H9 (cell line): ENCODE results near the gene SIK2. TPM values are rescaled to one million over a fixed set of nuclear protein-coding genes. Genes with fewer than 3 reads are reported as not detected.

ENCODE experiments used
- DNase-seq: peaks from one replicate; pipeline ENCODE4 v3.0.0-alpha.2; 2017
- H2AFZ ChIP-seq: one replicate; pipeline ENCODE4 v1.6.1; 2013; ENCODE audit warnings: mild to moderate bottlenecking, low read length, control low read depth, moderate library complexity
- H2AK5ac ChIP-seq: 2 replicates; pipeline ENCODE4 v1.6.1; 2013; ENCODE audit warnings: low read length, control low read depth, mixed read lengths; ENCODE audit not compliant: insufficient read length
- H2BK120ac ChIP-seq: one replicate; pipeline ENCODE4 v1.6.1; 2013; ENCODE audit warnings: low read depth, mild to moderate bottlenecking, low read length, control low read depth, inconsistent platforms; ENCODE audit not compliant: poor library complexity, severe bottlenecking
- H2BK12ac ChIP-seq: 2 replicates; pipeline ENCODE4 v1.6.1; 2013; ENCODE audit warnings: low read length, control low read depth, mixed read lengths, low read depth; ENCODE audit not compliant: insufficient read length
- H2BK15ac ChIP-seq: 2 replicates; pipeline ENCODE4 v1.6.1; 2013; ENCODE audit warnings: low read depth, low read length, control low read depth
- H2BK20ac ChIP-seq: one replicate; pipeline ENCODE4 v1.6.1; 2013; ENCODE audit warnings: low read depth, mild to moderate bottlenecking, low read length, control low read depth, inconsistent platforms; ENCODE audit not compliant: poor library complexity, severe bottlenecking
- H2BK5ac ChIP-seq: 2 replicates; pipeline ENCODE4 v1.6.1; 2013; ENCODE audit warnings: low read length, control low read depth, mixed read lengths; ENCODE audit not compliant: insufficient read length
- H3K14ac ChIP-seq: 2 replicates; pipeline ENCODE4 v1.6.1; 2013; ENCODE audit warnings: low read length, control low read depth; ENCODE audit not compliant: insufficient read depth
- H3K18ac ChIP-seq: 2 replicates; pipeline ENCODE4 v1.6.1; 2013; ENCODE audit warnings: low read depth, mild to moderate bottlenecking, mixed read lengths, low read length, control low read depth; ENCODE audit not compliant: insufficient read length
- H3K23ac ChIP-seq: 2 replicates; pipeline ENCODE4 v1.6.1; 2013; ENCODE audit warnings: low read length, control low read depth, mixed read lengths, low read depth; ENCODE audit not compliant: insufficient read length
- H3K23me2 ChIP-seq: 2 replicates; pipeline ENCODE4 v1.6.1; 2013; ENCODE audit warnings: low read depth, mild to moderate bottlenecking, mixed read lengths, low read length, control low read depth; ENCODE audit not compliant: insufficient read length, poor library complexity, severe bottlenecking
- H3K27ac ChIP-seq: 2 replicates; pipeline ENCODE4 v1.5.1; 2013; ENCODE audit warnings: low read length, control low read depth, mixed read lengths, low read depth; ENCODE audit not compliant: insufficient read length
- H3K27me3 ChIP-seq: 2 replicates; pipeline ENCODE4 v1.6.1; 2013; ENCODE audit warnings: low read length, control low read depth, inconsistent platforms; ENCODE audit not compliant: insufficient read depth
- H3K4ac ChIP-seq: 2 replicates; pipeline ENCODE4 v1.6.1; 2013; ENCODE audit warnings: low read depth, mild to moderate bottlenecking, control low read depth, inconsistent platforms, low read length, moderate library complexity
- H3K4me1 ChIP-seq: 2 replicates; pipeline ENCODE4 v1.6.1; 2013; ENCODE audit warnings: low read length, control low read depth, inconsistent platforms; ENCODE audit not compliant: insufficient read depth
- H3K4me2 ChIP-seq: 2 replicates; pipeline ENCODE4 v1.6.1; 2013; ENCODE audit warnings: low read length, control low read depth, mixed read lengths; ENCODE audit not compliant: insufficient read length, insufficient read depth
- H3K56ac ChIP-seq: 2 replicates; pipeline ENCODE4 v1.6.1; 2013; ENCODE audit warnings: low read depth, mild to moderate bottlenecking, mixed read lengths, low read length, control low read depth; ENCODE audit not compliant: insufficient read length
- H3K79me1 ChIP-seq: 2 replicates; pipeline ENCODE4 v1.6.1; 2013; ENCODE audit warnings: low read depth, mild to moderate bottlenecking, moderate library complexity, low read length, control low read depth, inconsistent platforms; ENCODE audit not compliant: insufficient read depth, poor library complexity, severe bottlenecking
- H3K79me2 ChIP-seq: 2 replicates; pipeline ENCODE4 v1.6.1; 2013; ENCODE audit warnings: low read length, control low read depth, inconsistent platforms; ENCODE audit not compliant: insufficient read depth
- H3K9ac ChIP-seq: 2 replicates; pipeline ENCODE4 v1.6.1; 2013; ENCODE audit warnings: low read length, control low read depth, mixed read lengths; ENCODE audit not compliant: insufficient read length; ENCODE audit errors: extremely low read depth
- H3K9me3 ChIP-seq: one replicate; pipeline ENCODE4 v1.6.1; 2013; ENCODE audit warnings: low read depth, low read length, inconsistent platforms; ENCODE audit not compliant: control insufficient read depth
- H3T11ph ChIP-seq: one replicate; pipeline ENCODE4 v1.6.1; 2013; ENCODE audit warnings: mild to moderate bottlenecking, low read length, control low read depth, inconsistent platforms
- H4K20me1 ChIP-seq: one replicate; pipeline ENCODE4 v1.6.1; 2013; ENCODE audit not compliant: control insufficient read depth, insufficient read length, insufficient read depth
- H4K5ac ChIP-seq: 2 replicates; pipeline ENCODE4 v1.6.1; 2013; ENCODE audit warnings: low read depth, mild to moderate bottlenecking, mixed read lengths, low read length, control low read depth; ENCODE audit not compliant: insufficient read length
- H4K8ac ChIP-seq: replicated peaks from 2 replicates; pipeline ENCODE4 v1.6.1; 2013; ENCODE audit warnings: low read length, control low read depth, mixed read lengths, low read depth; ENCODE audit not compliant: insufficient read length
- H4K91ac ChIP-seq: 2 replicates; pipeline ENCODE4 v1.6.1; 2013; ENCODE audit warnings: low read depth, mild to moderate bottlenecking, moderate library complexity, mixed read lengths, low read length, control low read depth; ENCODE audit not compliant: insufficient read length
- H3K27ac Mint-ChIP-seq, 3 experiments: 2 replicates in 2 of 3; 3 replicates in 1 of 3; pipeline ENCODE4 v1.8.0; 2020 to 2021; ENCODE audit warnings: mixed read lengths in 3 of 3, mild to moderate bottlenecking in 1 of 3, moderate library complexity in 1 of 3
- H3K27me3 Mint-ChIP-seq: 2 replicates; pipeline ENCODE4 v1.8.0; 2021; ENCODE audit warnings: low read depth, mild to moderate bottlenecking, moderate library complexity, mixed read lengths
- H3K36me3 Mint-ChIP-seq, 3 experiments: 2 replicates in 2 of 3; 3 replicates in 1 of 3; pipeline ENCODE4 v1.8.0; 2020 to 2021; ENCODE audit warnings: low read depth in 3 of 3, mixed read lengths in 3 of 3; ENCODE audit not compliant: insufficient read depth in 1 of 3
- H3K4me1 Mint-ChIP-seq, 2 experiments: 2 replicates each; pipeline ENCODE4 v1.8.0; 2020; ENCODE audit warnings: mixed read lengths in 2 of 2
- H3K4me3 Mint-ChIP-seq, 2 experiments: 2 replicates in 1 of 2; 3 replicates in 1 of 2; pipeline ENCODE4 v1.8.0; 2020 to 2021; ENCODE audit warnings: mild to moderate bottlenecking in 2 of 2, mixed read lengths in 2 of 2, moderate library complexity in 1 of 2
- H3K9me3 Mint-ChIP-seq, 2 experiments: 2 replicates in 1 of 2; 3 replicates in 1 of 2; pipeline ENCODE4 v1.8.0; 2020; ENCODE audit warnings: mild to moderate bottlenecking in 2 of 2, mixed read lengths in 2 of 2, moderate library complexity in 1 of 2
- CTCF ChIP-seq: fragments of 200-600 bp; sonication (generic); conservative IDR thresholded peaks from 3 replicates; pipeline ENCODE4 v1.8.0; 2021; ENCODE audit warnings: antibody characterized with exemption, mild to moderate bottlenecking
- WGBS: extraction: QIAGEN DNeasy Blood & Tissue Kit; methylation state at CpG from one replicate; pipeline ENCODE4 v1.1.7; 2013; ENCODE audit warnings: missing lambda C conversion rate, low lambda C conversion rate, mixed read lengths; ENCODE audit not compliant: insufficient read length; ENCODE audit errors: extremely low coverage; 5-methylcytosine and 5-hydroxymethylcytosine counted together
- total RNA-seq: library from RNA; stranded (reverse); gene quantifications from 2 replicates; pipeline ENCODE4 v1.2.1, GENCODE V29; 2021

Gene SIK2
- total RNA-seq, 1 experiment from 2014 or later: 7.5 TPM

GRCh38 chr11:111764621-111765020 is 162.4 kb downstream of the SIK2 start:
- peaks cover 6% of the 10 kb centered on the region for H3K79me1 ChIP-seq
- peak overlapping the region; percentile 85 for H3K4me2 ChIP-seq
- H3K14ac ChIP-seq: no peak overlapping the region
- no peak overlapping the region for H3K23ac ChIP-seq
- Mint-ChIP-seq H3K4me3 (peak overlapping the region; percentile 99 to 100), H3K36me3 (peaks cover 26 to 50% (median 47%) of the 10 kb centered on the region in 3 experiments), H3K27ac (no peak overlapping the region), H3K27me3 (no peaks in the 10 kb centered on the region), H3K9me3 (no peaks in the 10 kb centered on the region), H3K4me1 (peaks cover 28 to 34% of the 10 kb centered on the region in 2 experiments)
- H3K9ac ChIP-seq: peak overlapping the region; percentile 18
- no peaks in the 10 kb centered on the region for H3K9me3 ChIP-seq
- H3K23me2 ChIP-seq: peaks cover 11% of the 10 kb centered on the region
- no peak overlapping the region for H3K18ac ChIP-seq
- no peak overlapping the region for H4K8ac ChIP-seq
- no peak for DNase-seq
- H2BK5ac ChIP-seq: no peak overlapping the region
- H4K91ac ChIP-seq: no peak overlapping the region
- WGBS: no CpG with 5 or more reads among the region's 1 CpG
- no peaks in the 10 kb centered on the region for H3K27me3 ChIP-seq
- no peak overlapping the region for H2AFZ ChIP-seq
- no peak for TF ChIP-seq CTCF
- H4K5ac ChIP-seq: no peak overlapping the region
- H3K4ac ChIP-seq: no peak overlapping the region
- no peak overlapping the region for H2BK120ac ChIP-seq
- no peaks in the 10 kb centered on the region for H3K4me1 ChIP-seq
- no peak overlapping the region for H3K56ac ChIP-seq
- H4K20me1 ChIP-seq: no peaks in the 10 kb centered on the region
- H2AK5ac ChIP-seq: no peak overlapping the region
- no peak overlapping the region for H3K27ac ChIP-seq
- no peak overlapping the region for H3T11ph ChIP-seq
- H2BK15ac ChIP-seq: no peak overlapping the region
- H3K79me2 ChIP-seq: 0 out of 2 replicates have a peak, but pooled peaks cover 5% of the 10 kb centered on the region
- H2BK12ac ChIP-seq: no peak overlapping the region
- H2BK20ac ChIP-seq: no peak overlapping the region
